NCI-H146 treated with DMSO at 0.1 percent for 48 hours (cell line): ENCODE data around the gene PHLDA3.

Source experiments
- DNase-seq: peaks from one replicate; lab custom pipeline; 2025; ENCODE audit not compliant: unreplicated experiment; lab: John Stamatoyannopoulos, UW

PHLDA3 gene

GRCh38 chr1:201468844-201469644 is at the start of gene PHLDA3:
TSS of gene PHLDA3 (minus strand) at chr1:201469188. CDS start at chr1:201468786, 402 bp downstream.
- peak; percentile 69 for DNase-seq

GRCh38 chr1:201518071-201518470 is 49.1 kb upstream of the PHLDA3 start:
- DNase-seq = no peak

GRCh38 chr1:201517631-201518030 is 48.6 kb upstream of the PHLDA3 start:
- DNase-seq = no peak

GRCh38 chr1:201516511-201517127 is 47.6 kb upstream of the PHLDA3 start:
- DNase-seq = no peak

- DNase-seq = no peak
Observed at GRCh38 chr1:201515895-201516294, 46.9 kb upstream of the PHLDA3 start.

- DNase-seq = no peak
Observed at GRCh38 chr1:201515062-201515750, 46.2 kb upstream of the PHLDA3 start.

- no peak for DNase-seq
Observed at GRCh38 chr1:201514466-201514865, 45.5 kb upstream of the PHLDA3 start.

GRCh38 chr1:201513498-201514243 is 44.7 kb upstream of the PHLDA3 start:
- DNase-seq = no peak

GRCh38 chr1:201511941-201512539 is 43.1 kb upstream of the PHLDA3 start:
- DNase-seq = no peak

- no peak for DNase-seq
Observed at GRCh38 chr1:201511396-201511940, 42.5 kb upstream of the PHLDA3 start.

- DNase-seq = no peak
Observed at GRCh38 chr1:201510734-201511133, 41.7 kb upstream of the PHLDA3 start.

GRCh38 chr1:201509601-201510374 is 40.8 kb upstream of the PHLDA3 start:
- DNase-seq = no peak

- DNase-seq = no peak
Observed at GRCh38 chr1:201508809-201509208, 39.8 kb upstream of the PHLDA3 start.

GRCh38 chr1:201507360-201507675 is 38.3 kb upstream of the PHLDA3 start:
- DNase-seq = no peak

GRCh38 chr1:201506557-201507359 is 37.8 kb upstream of the PHLDA3 start, which contains the start of gene CSRP1:
TSS of gene CSRP1 (minus strand) at chr1:201507123. CDS start at chr1:201496303, 10,820 bp downstream.
- DNase-seq = peak; percentile 21

GRCh38 chr1:201506092-201506491 is 37.1 kb upstream of the PHLDA3 start:
- DNase-seq = no peak

- peak; percentile 56 for DNase-seq
Observed at GRCh38 chr1:201505503-201505890, 36.5 kb upstream of the PHLDA3 start.

GRCh38 chr1:201504799-201505502 is 36.0 kb upstream of the PHLDA3 start:
- DNase-seq = peak; percentile 56
